ENCODE data around the gene GDPD4.

GDPD4 gene

GRCh38 chr11:77244277-77245027 lies 57.0 kb downstream of the GDPD4 start:
- DNase-seq (ENCODE audit: low read depth in 2 of 2) = no peak

GRCh38 chr11:77236901-77237300 lies 64.6 kb downstream of the GDPD4 start:
- DNase-seq (ENCODE audit: low read depth in 2 of 2) = no peak

- DNase-seq (ENCODE audit: low read depth in 2 of 2) = no peak
These were observed 68.5 kb downstream of the GDPD4 start for GRCh38 chr11:77233011-77233410.

- DNase-seq (ENCODE audit: low read depth in 2 of 2) = no peak
These were observed 69.2 kb downstream of the GDPD4 start for GRCh38 chr11:77232242-77232641.

- no peak for DNase-seq (ENCODE audit: low read depth in 2 of 2)
These were observed 69.7 kb downstream of the GDPD4 start for GRCh38 chr11:77231800-77232199.

- no peak for DNase-seq (ENCODE audit: low read depth in 2 of 2)
These were observed 70.4 kb downstream of the GDPD4 start for GRCh38 chr11:77230878-77231605.

- no peak for DNase-seq (ENCODE audit: low read depth in 2 of 2)
These were observed 77.7 kb downstream of the GDPD4 start for GRCh38 chr11:77223797-77224196.

GRCh38 chr11:77217156-77217555 lies 84.3 kb downstream of the GDPD4 start:
- DNase-seq (ENCODE audit: low read depth in 2 of 2) = no peak

- no peak for DNase-seq (ENCODE audit: low read depth in 2 of 2)
These were observed 86.4 kb downstream of the GDPD4 start for GRCh38 chr11:77215106-77215505.

GRCh38 chr11:77214557-77214956 lies 86.9 kb downstream of the GDPD4 start:
- DNase-seq (ENCODE audit: low read depth in 2 of 2) = no peak

- no peak for DNase-seq (ENCODE audit: low read depth in 2 of 2)
These were observed 87.7 kb downstream of the GDPD4 start for GRCh38 chr11:77213589-77214428.

GRCh38 chr11:77213029-77213579 lies 88.4 kb downstream of the GDPD4 start:
- DNase-seq (ENCODE audit: low read depth in 2 of 2) = no peak

- no peak for DNase-seq (ENCODE audit: low read depth in 2 of 2)
These were observed 89.0 kb downstream of the GDPD4 start for GRCh38 chr11:77212314-77213007.

GRCh38 chr11:77211594-77212251 lies 89.8 kb downstream of the GDPD4 start:
- DNase-seq (ENCODE audit: low read depth in 2 of 2) = no peak

- DNase-seq (ENCODE audit: low read depth in 2 of 2) = no peak
These were observed 90.4 kb downstream of the GDPD4 start for GRCh38 chr11:77211040-77211451.

- DNase-seq (ENCODE audit: low read depth in 2 of 2) = no peak
These were observed 91.8 kb downstream of the GDPD4 start for GRCh38 chr11:77209663-77210062.

- no peak for DNase-seq (ENCODE audit: low read depth in 2 of 2)
These were observed 93.0 kb downstream of the GDPD4 start for GRCh38 chr11:77208535-77208934.

- DNase-seq (ENCODE audit: low read depth in 2 of 2) = no peak
These were observed 93.7 kb downstream of the GDPD4 start for GRCh38 chr11:77207618-77208313.

GRCh38 chr11:77207019-77207485 lies 94.4 kb downstream of the GDPD4 start:
- DNase-seq (ENCODE audit: low read depth in 2 of 2) = no peak

Data from stimulated activated CD4-positive, alpha-beta T cell treated with anti-CD3 and anti-CD28 coated beads, Interleukin-4, amount 100 ng/mL, for 48 hours (primary cell).